NCI-H1436 treated with DMSO at 0.1 percent for 48 hours (cell line): ENCODE measurements around the gene PIP5K1B.
"Not testable (repeated sequence)": the region's sequence is repeated elsewhere in the genome, so short reads cannot be mapped to it uniquely, and the experiment has no call there.

ENCODE experiments used
- DNase-seq: peaks from one replicate; lab custom pipeline; 2025; lab: John Stamatoyannopoulos, UW

Gene PIP5K1B

GRCh38 chr9:68704814-68705530 lies at the start of gene PIP5K1B:
PIP5K1B (plus strand) TSS chr9:68705240; CDS start chr9:68822615, 117,375 bp downstream.
- DNase-seq: no peak

DNA sequence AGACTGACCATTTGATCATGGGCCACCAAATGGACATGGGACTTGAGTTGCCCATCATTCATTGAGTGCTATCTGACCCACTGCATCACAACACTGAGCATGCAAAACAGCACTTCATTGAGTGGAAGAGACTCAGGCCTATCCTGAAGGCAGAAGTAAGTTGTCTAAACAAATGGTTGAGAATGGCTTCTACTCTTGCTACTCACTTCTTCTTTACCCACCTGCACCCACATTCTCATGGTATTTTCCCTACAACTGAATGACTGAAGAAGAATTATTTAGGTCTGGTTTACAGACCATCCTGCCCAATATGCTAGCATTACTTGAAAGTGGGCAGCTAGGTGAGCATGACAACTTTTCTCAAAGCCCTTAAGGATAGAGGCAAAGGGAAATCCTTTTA lies 41.0 kb upstream of the PIP5K1B start:
- DNase-seq: no peak

DNA sequence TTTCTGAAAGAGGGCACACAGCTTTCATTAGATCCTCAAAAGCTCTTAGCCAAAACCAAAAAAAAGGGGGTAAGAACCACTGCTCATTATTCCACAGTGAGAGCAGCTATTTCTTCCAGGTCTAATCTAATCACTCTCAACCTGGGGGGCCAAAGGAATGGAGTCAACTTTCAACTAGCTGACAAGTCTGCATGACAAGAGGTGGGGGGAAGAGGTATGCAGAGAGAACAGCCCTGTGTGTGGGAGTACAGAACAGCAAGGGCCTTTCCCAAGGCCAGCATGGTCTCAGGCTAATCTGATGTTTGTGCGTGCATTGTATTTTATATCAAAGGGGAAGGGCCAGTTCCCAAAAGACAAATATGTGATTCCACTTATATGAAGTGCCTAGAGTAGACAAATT lies 36.9 kb upstream of the PIP5K1B start:
- no peak for DNase-seq

GRCh38 chr9:68669218-68669617 lies 35.8 kb upstream of the PIP5K1B start:
- DNase-seq: no peak

DNA sequence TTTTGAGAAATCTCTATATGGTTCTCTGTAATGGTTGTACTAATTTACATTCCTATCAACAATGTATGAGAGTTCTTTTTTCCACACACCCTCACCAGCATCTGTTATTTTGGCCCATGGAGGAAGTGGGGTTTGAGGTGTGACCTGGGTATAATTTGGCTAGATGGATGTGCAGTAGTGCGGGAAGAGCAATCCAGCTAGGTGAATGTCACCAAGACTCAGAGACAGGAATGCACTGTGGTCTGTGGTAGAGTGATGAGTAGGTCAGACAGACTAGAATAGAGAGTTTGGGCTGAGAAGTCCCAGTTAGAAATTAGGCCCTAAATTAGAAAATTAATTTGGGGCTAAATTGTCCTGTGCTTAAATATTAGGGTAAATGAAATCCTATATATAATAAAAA lies 32.8 kb upstream of the PIP5K1B start:
- no peak for DNase-seq

- DNase-seq: no peak
These were observed 32.4 kb upstream of the PIP5K1B start for GRCh38 chr9:68672625-68673024.

- DNase-seq: no peak
These were observed 26.6 kb upstream of the PIP5K1B start for GRCh38 chr9:68678430-68678829.

- DNase-seq: no peak
These were observed 21.6 kb upstream of the PIP5K1B start for GRCh38 chr9:68683433-68683832.

GRCh38 chr9:68685213-68685612 lies 19.8 kb upstream of the PIP5K1B start:
- no peak for DNase-seq

DNA sequence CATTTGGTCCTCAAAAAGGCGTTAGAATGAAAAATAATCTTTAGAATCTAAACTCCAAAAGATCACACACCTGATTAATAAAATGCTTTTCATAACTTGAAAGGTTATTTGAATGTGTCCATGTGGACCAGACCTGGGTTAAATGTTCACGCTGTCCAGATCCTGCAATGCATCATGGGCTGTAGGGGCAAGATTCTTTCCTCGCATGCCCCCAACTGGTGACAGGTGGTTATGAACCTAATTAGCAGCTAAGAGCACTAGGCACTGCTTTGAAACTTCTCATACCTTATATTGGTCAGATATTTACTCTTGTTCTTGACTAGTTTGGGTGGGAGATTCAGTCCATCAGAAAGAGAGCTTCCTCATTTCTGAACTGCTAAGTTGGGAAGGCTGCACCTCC lies 19.3 kb upstream of the PIP5K1B start:
- no peak for DNase-seq

GRCh38 chr9:68690088-68690487 lies 15.0 kb upstream of the PIP5K1B start:
- no peak for DNase-seq

DNA sequence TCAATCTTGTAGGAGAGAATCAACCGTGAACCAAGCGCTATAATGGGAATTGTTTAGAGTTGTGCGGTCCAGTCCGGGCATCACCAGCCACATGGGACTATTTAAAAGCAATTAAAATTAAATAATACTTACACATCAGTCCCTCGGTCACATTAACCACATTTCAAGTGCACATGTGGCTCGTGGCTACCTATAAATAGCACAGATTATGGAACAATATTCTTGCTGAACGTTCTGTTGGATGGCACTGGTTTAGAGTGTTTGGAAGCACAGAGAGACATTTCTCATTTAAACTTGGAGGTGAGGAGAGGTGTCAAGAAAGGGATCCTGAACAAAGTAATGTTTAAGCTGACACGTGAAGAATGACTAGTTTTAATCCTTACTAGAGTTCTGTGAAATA lies 12.5 kb upstream of the PIP5K1B start:
- no peak for DNase-seq

- no peak for DNase-seq
These were observed 10.9 kb upstream of the PIP5K1B start for GRCh38 chr9:68694125-68694524.

- DNase-seq: no peak
These were observed 7.2 kb upstream of the PIP5K1B start for GRCh38 chr9:68697851-68698250.

DNA sequence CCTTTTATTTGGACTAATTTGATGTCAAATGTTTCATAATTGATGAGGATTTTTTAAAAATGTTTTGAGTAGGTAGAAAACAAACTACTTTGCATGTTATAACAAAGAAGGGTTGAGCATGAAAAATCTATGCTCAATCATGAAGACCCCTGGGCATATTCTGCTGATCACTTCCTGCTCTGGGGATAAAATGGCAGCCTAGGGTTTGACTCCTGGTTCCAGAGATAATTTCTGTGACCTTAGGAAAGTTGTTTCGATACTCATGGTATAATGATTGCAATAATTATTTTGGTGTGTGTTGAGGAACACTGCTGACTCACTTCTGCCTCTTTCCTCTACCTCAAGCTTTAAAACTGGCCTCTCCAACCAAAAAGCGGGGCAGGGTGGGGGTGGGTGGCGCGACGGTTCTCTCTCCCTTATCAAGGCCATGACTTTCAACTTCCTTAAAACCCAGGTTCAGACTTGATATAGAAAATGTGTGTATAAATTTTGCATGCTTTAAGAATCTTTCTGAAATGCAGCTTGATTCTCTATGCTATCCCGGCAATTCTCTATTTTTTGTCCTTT lies 6.0 kb upstream of the PIP5K1B start:
- DNase-seq: no peak

- DNase-seq: not testable (repeated sequence)
These were observed 5.4 kb upstream of the PIP5K1B start for GRCh38 chr9:68699625-68700024.

DNA sequence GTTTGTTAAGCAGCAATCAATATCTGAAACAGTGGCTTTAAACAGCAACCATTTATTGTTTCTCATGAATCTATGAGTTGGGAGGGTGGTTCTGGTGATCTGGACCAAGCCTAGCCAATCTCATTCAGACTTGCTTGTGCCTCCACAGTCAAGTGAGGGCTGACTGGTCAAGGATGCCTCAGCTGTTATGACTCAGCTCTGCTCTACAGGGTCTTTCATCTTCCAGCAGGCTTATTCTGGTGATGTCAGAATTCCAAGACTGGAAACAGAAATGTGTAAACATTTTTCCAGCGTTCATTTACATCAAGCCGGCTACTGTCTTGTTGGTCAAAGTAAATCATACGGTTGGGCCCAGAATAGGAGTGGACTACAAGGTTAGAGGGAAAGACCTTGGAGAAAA lies 2.5 kb upstream of the PIP5K1B start:
- DNase-seq: no peak

DNA sequence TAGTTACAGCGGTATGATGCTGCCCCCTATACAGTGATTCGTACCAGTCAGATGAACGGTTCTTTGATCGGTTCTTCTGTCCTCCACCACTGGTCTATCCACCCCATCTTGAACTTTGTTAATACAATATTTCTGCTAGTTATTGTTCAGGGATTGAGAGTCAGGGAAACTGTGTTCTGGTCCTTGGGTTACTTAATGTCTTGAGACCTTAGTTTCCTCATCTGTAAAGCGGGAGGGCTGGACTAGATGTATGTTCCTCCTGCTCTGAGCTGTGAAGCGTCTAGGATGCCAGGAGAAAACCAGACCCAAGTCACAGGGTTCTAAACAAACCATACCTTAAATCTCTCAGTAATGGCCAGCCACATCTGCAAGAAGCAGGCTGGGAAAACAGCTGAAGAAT lies 1.4 kb upstream of the PIP5K1B start:
- no peak for DNase-seq

DNA sequence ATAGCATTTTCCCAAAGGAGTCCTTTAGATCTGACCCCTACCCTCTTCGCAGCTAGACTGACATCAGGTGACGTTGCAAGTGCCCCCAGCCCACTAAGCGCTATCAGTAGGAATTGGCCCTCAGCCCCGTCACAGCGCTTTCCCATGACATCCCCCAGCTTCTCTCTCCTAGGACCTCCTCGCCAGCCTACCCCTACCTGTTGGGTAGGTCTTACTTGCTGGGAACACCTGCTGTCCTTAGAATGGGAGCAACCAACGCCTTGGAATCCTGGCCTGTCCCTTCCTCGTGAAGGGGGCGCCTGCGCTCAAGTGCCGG lies 584 bp upstream of the PIP5K1B start:
- no peak for DNase-seq

DNA sequence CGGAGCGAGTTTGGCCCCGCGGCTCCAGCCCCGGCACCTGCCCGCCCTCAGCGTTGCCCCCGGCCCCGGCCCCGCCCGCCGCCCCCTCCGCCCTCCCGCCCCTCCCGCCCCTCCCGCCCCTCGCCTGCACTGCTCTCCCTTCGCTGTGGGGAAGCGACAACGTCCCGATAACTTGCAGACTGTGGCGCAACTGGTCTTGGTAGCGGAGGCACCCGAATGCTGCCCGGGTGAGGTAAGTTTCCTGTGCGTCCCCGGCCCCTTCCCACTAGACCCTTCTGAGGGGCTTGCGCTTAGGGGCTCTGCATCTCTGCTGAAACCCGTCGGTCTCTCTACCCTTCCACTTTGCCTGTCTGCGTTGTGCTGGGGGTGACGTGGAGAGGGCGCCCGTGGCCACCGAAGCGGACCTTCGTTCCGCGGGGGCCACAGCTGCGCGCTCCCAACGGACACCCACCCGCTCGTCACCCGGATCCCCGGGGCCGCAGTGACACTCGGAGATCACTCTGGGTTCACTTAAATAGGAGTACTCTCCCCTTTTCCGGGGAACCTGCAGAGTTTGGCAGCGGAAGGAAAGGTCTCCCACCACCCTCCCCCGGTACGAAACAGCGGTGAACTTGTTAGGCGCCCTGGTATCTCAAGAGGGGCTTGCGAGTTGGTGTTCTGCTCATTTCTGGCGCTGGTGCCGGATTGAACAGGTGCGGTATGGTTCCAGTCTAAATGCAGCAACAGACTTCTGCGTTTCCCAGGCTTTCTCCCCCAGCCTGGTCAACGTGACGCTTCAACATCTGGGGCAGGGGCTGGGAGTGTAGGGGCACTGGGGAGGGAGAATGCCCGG lies 707 bp downstream of the PIP5K1B start:
- no peak for DNase-seq

- no peak for DNase-seq
These were observed 1.5 kb downstream of the PIP5K1B start for GRCh38 chr9:68706363-68707201.

DNA sequence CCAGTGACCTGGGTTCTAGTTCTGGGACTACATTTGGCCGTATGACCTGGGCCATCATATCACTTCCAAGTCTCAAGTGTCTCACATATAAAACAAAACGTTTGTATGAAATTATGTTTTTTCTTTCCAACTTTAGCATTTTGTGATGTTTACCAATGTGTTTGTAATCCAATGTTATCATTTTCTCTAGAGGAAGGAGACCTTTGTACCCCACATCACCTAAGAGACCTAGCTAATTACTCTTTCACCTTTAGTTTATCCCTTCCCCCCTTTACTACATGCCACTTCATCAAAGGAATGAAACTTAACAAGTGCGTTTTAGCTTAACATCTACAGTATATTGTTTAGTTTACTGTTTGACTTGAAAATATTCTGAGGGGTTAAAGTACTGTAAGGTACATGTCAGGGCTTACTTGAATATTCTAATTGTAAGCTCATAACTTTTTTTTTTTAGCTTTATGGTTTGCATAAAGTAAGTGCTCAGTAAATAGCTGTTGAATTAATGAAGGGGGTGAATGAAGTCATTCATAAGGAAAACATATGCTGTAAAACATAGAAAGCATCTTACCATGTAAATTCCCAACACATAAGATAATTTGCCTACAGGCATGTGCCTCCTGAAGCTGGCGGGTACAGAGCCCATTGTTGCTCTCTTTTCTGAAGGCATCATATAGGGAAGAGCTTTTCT lies 2.9 kb downstream of the PIP5K1B start:
- no peak for DNase-seq
